DND-41 (cell line): ENCODE data around the gene ETFA.

Experiments
- ATAC-seq: fragments of 200-7000 bp; cut with Tn5 transposase; 3 replicates; pipeline ENCODE4 v1.9.1; 2021; ENCODE audit warnings: low read depth; ENCODE audit not compliant: insufficient read depth
- DNase-seq: peaks from one replicate; pipeline ENCODE4 v3.0.0-alpha.2; 2020
- H2AFZ ChIP-seq: 2 replicates; pipeline ENCODE4 v1.6.0; 2012; ENCODE audit warnings: low read depth, low read length
- H3K27ac ChIP-seq: 2 replicates; pipeline ENCODE4 v1.5.1; 2012; ENCODE audit warnings: low read length, inconsistent platforms
- H3K27me3 ChIP-seq: fragments of 200-600 bp; sonication (generic); 2 replicates; pipeline ENCODE4 v1.6.0; 2012; ENCODE audit warnings: low read length, mild to moderate bottlenecking, inconsistent platforms; ENCODE audit not compliant: insufficient read depth, poor library complexity
- H3K36me3 ChIP-seq: 2 replicates; pipeline ENCODE4 v1.5.1; 2012; ENCODE audit warnings: low read length, inconsistent platforms; ENCODE audit not compliant: insufficient read depth
- H3K4me1 ChIP-seq: 2 replicates; pipeline ENCODE4 v1.5.1; 2012; ENCODE audit warnings: mild to moderate bottlenecking, low read length; ENCODE audit not compliant: insufficient read depth
- H3K4me2 ChIP-seq: 2 replicates; pipeline ENCODE4 v1.6.0; 2012; ENCODE audit warnings: mild to moderate bottlenecking, moderate library complexity, low read length, inconsistent platforms; ENCODE audit not compliant: insufficient read depth
- H3K4me3 ChIP-seq, 2 experiments: fragments of 200-600 bp in 1 of 2; shearing (Covaris generic) in 1 of 2; 2 replicates each; pipeline ENCODE4 v1.5.1; 2012 to 2016; ENCODE audit warnings: inconsistent platforms in 2 of 2, low read length in 2 of 2, mild to moderate bottlenecking in 2 of 2, low read depth in 1 of 2, moderate library complexity in 1 of 2
- H3K79me2 ChIP-seq: 2 replicates; pipeline ENCODE4 v1.6.0; 2012; ENCODE audit warnings: low read length, inconsistent platforms; ENCODE audit not compliant: insufficient read depth
- H3K9ac ChIP-seq: 2 replicates; pipeline ENCODE4 v1.6.0; 2012; ENCODE audit warnings: low read depth, mild to moderate bottlenecking, inconsistent platforms, low read length, moderate library complexity
- H3K9me3 ChIP-seq: 2 replicates; pipeline ENCODE4 v1.5.1; 2012; ENCODE audit warnings: low read length, moderate library complexity, mild to moderate bottlenecking, inconsistent platforms; ENCODE audit not compliant: insufficient read depth, severe bottlenecking
- H4K20me1 ChIP-seq: 2 replicates; pipeline ENCODE4 v1.6.0; 2012; ENCODE audit warnings: low read length; ENCODE audit not compliant: insufficient read depth
- EZH2 ChIP-seq: IDR thresholded peaks from 3 replicates; pipeline ENCODE4 v1.6.1; 2012; ENCODE audit warnings: borderline replicate concordance, low read depth, mild to moderate bottlenecking, moderate library complexity, low read length, inconsistent platforms; ENCODE audit not compliant: severe bottlenecking
- TF ChIP-seq, protein P1 (sequence below): IDR thresholded peaks from 2 replicates; pipeline ENCODE4 v1.5.1; 2012; ENCODE audit warnings: borderline replicate concordance, low read length, moderate library complexity, mild to moderate bottlenecking; ENCODE audit not compliant: poor library complexity, severe bottlenecking; ENCODE audit errors: extremely low read depth

The ETFA gene

DNA sequence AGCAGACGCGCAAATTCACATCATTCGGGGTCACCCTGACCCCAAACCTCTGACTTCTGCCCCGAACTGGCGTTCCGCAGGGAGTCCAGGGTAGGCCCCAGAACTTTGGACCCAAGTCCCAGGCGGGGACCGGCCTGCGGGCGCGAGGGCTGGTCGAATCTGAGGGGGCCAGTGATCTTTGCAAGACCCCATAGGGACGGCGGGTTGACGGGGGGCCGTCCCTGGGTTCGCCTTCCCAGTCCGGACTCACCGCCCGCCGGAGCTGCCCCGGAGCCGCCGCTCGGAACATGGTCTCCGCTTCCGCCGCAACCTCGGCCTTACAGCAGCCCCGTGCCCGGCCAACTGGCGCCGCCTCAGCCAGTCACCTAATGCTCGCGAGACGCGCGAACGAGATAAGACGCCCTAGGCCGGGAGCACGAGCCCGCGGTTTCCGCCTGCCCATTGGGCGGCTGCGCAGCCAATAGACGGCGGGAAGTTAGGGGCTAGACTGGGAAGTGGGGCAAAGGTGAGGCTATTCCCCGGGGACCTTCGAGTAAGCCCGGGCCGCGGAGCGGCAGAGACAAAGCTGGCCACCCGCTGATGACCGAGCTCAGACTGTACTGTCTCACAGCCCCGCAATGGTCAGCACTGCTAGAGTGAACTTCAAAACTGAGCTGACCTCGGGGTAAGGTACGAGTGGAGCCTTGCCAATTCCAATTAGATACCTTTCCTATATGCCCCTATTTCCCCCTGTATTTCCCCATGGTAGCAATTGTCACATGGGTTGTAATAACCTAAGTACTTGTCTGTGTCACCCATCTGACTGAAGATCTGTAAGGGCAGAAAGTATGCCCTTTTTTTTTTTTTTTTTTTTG is at the start of gene ETFA:
ETFA (minus strand) TSS at position 370 of the 854 bp plus-strand sequence; CDS start at position 289, 81 bp downstream.
- H3K79me2 ChIP-seq, result peaks cover 47% of the 10 kb centered on the region
- H3K36me3 ChIP-seq, result no peaks in the 10 kb centered on the region
- H3K4me2 ChIP-seq, result peak within 1 kb of the TSS; percentile 86
- H3K27me3 ChIP-seq, result no peaks in the 10 kb centered on the region
- peak within 1 kb of the TSS; percentile 79 for H3K27ac ChIP-seq
- peak within 1 kb of the TSS; percentile 75 for H2AFZ ChIP-seq
- no peaks in the 10 kb centered on the region for H3K9me3 ChIP-seq
- peak; percentile 99 for ATAC-seq
- H3K9ac ChIP-seq, result peak within 1 kb of the TSS; percentile 68
- H4K20me1 ChIP-seq, result peaks cover 7% of the 10 kb centered on the region; the same call in 1 of the 2 replicates
- peak; percentile 93 for DNase-seq
- H3K4me1 ChIP-seq, result peaks cover 26% of the 10 kb centered on the region
- H3K4me3 ChIP-seq, result peak within 1 kb of the TSS; percentile 47 to 70
- TF ChIP-seq EZH2, result no peak
- TF ChIP-seq, protein P1, sequence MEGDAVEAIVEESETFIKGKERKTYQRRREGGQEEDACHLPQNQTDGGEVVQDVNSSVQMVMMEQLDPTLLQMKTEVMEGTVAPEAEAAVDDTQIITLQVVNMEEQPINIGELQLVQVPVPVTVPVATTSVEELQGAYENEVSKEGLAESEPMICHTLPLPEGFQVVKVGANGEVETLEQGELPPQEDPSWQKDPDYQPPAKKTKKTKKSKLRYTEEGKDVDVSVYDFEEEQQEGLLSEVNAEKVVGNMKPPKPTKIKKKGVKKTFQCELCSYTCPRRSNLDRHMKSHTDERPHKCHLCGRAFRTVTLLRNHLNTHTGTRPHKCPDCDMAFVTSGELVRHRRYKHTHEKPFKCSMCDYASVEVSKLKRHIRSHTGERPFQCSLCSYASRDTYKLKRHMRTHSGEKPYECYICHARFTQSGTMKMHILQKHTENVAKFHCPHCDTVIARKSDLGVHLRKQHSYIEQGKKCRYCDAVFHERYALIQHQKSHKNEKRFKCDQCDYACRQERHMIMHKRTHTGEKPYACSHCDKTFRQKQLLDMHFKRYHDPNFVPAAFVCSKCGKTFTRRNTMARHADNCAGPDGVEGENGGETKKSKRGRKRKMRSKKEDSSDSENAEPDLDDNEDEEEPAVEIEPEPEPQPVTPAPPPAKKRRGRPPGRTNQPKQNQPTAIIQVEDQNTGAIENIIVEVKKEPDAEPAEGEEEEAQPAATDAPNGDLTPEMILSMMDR, result no peak

DNA sequence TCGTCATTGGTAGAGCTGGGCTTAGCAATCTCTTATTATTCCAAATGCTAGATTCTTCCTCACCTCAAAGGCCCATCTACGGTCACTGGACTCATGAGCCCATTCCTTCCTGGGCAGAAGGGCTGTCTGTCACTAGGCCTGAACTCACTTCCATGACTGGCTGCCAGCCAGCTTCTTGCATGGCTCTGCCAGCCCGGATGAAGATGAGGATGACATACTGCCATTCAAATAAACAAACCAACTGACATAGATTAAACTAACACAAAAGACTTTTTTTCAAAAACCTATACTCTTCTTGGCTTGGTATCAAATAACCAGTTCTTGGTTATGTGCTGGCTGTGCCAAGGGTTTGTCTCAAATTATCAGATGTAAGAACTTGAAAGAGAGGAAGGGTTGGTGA is 49.1 kb upstream of the ETFA start:
- no peak overlapping the region for H3K4me2 ChIP-seq
- no peaks in the 10 kb centered on the region for H3K36me3 ChIP-seq
- H2AFZ ChIP-seq, result no peak overlapping the region
- H3K4me3 ChIP-seq, result no peak overlapping the region
- TF ChIP-seq EZH2, result no peak
- TF ChIP-seq, protein P1, result no peak
- no peaks in the 10 kb centered on the region for H3K9me3 ChIP-seq
- H3K27ac ChIP-seq, result no peak overlapping the region
- no peaks in the 10 kb centered on the region for H4K20me1 ChIP-seq
- no peak overlapping the region for H3K9ac ChIP-seq
- no peaks in the 10 kb centered on the region for H3K27me3 ChIP-seq
- H3K4me1 ChIP-seq, result no peaks in the 10 kb centered on the region
- H3K79me2 ChIP-seq, result no peaks in the 10 kb centered on the region
- ATAC-seq (no peak), DNase-seq (no peak)

DNA sequence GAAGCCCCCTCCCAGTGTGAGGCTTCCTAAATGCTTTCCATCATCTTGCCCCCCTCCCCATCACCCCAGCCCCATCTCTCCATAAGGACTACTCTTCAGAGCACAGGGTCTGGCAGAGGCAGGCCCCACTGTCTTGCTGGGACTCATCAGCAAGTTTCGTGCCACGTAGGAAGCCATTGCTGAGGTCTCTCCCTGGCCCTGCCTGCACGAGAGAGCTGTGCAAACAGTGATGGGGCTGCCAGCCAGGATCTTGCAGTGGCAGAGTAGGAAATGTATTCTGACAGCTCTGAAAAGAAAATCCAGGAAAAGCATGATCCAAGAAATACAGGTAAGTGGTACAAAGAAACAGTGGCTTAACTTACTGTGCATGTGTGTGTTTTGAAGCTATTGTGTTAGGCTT is 47.9 kb upstream of the ETFA start:
- ATAC-seq, result no peak
- no peaks in the 10 kb centered on the region for H3K36me3 ChIP-seq
- no peak overlapping the region for H3K27ac ChIP-seq

More for the DNA sequence above, 47.9 kb upstream of the ETFA start:
- H3K79me2 ChIP-seq, result no peaks in the 10 kb centered on the region
- H4K20me1 ChIP-seq, result no peaks in the 10 kb centered on the region
- no peaks in the 10 kb centered on the region for H3K4me1 ChIP-seq
- no peak for DNase-seq
- H3K9me3 ChIP-seq, result no peaks in the 10 kb centered on the region
- H3K27me3 ChIP-seq, result no peaks in the 10 kb centered on the region
- no peak overlapping the region for H2AFZ ChIP-seq
- H3K4me2 ChIP-seq, result no peak overlapping the region
- no peak overlapping the region for H3K9ac ChIP-seq
- TF ChIP-seq EZH2, result no peak
- TF ChIP-seq, protein P1, result no peak
- no peak overlapping the region for H3K4me3 ChIP-seq
